A673 (cell line): ENCODE data around the gene TAF7. TPM values are rescaled to one million over a fixed set of nuclear protein-coding genes. Genes with fewer than 3 reads are reported as not detected.

Experiments
- BruUV-seq: library from RNA; stranded (reverse); fragments of 400-500 nt; replicated peaks from 2 replicates; lab custom pipeline; 2021; lab: Mats Ljungman, UMichigan
- CTCF ChIA-PET: fragments of 300-600 bp; sonication (Branson Sonifier 250); formaldehyde crosslinking; loops from one replicate; lab custom pipeline; 2022; ENCODE audit warnings: antibody characterized with exemption; lab: Charles Lee
- POLR2A ChIA-PET: fragments of 300-600 bp; sonication (Branson Sonifier 250); formaldehyde crosslinking; loops from one replicate; lab custom pipeline; 2022; ENCODE audit warnings: antibody characterized with exemption; ENCODE audit not compliant: low non-redundant PET; lab: Charles Lee
- DNase-seq: peaks from one replicate; pipeline ENCODE4 v3.0.0-alpha.2; 2015; ENCODE audit warnings: low spot score
- H3K27ac ChIP-seq: fragments of 200-600 bp; sonication (generic); 2 replicates; pipeline ENCODE4 v1.5.1; 2016; ENCODE audit warnings: mixed run types, low read depth, mild to moderate bottlenecking, mixed read lengths, antibody characterized with exemption, low read length; ENCODE audit not compliant: poor library complexity, severe bottlenecking
- H3K27me3 ChIP-seq: fragments of 200-600 bp; sonication (generic); replicated peaks from 2 replicates; pipeline ENCODE4 v1.6.1; 2017; ENCODE audit warnings: mixed run types, low read depth, mild to moderate bottlenecking, mixed read lengths, antibody characterized with exemption, low read length; ENCODE audit not compliant: insufficient read depth, poor library complexity
- H3K36me3 ChIP-seq: fragments of 200-600 bp; sonication (generic); 2 replicates; pipeline ENCODE4 v1.6.1; 2016; ENCODE audit warnings: mixed run types, mild to moderate bottlenecking, mixed read lengths, antibody characterized with exemption, low read length; ENCODE audit not compliant: insufficient read depth, poor library complexity, severe bottlenecking
- H3K4me1 ChIP-seq: fragments of 200-600 bp; sonication (generic); 2 replicates; pipeline ENCODE4 v1.6.1; 2017; ENCODE audit warnings: mixed run types, mild to moderate bottlenecking, mixed read lengths, antibody characterized with exemption, low read length; ENCODE audit not compliant: insufficient read depth, poor library complexity, severe bottlenecking
- H3K4me3 ChIP-seq: fragments of 200-600 bp; sonication (generic); 2 replicates; pipeline ENCODE4 v1.5.1; 2016; ENCODE audit warnings: low read depth, mixed run types, mild to moderate bottlenecking, mixed read lengths, low read length; ENCODE audit not compliant: poor library complexity, severe bottlenecking
- H3K9me3 ChIP-seq: fragments of 200-600 bp; sonication (generic); 2 replicates; pipeline ENCODE4 v1.6.1; 2016; ENCODE audit warnings: mixed run types, low read depth, mild to moderate bottlenecking, mixed read lengths, antibody characterized with exemption, low read length; ENCODE audit not compliant: poor library complexity, severe bottlenecking
- EZH2 ChIP-seq: fragments of 200-600 bp; sonication (generic); IDR thresholded peaks from 2 replicates; pipeline ENCODE4 v1.6.1; 2017; ENCODE audit warnings: borderline replicate concordance, low read depth, mild to moderate bottlenecking, mixed read lengths, antibody characterized with exemption, low read length; ENCODE audit not compliant: poor library complexity, severe bottlenecking
- intact Hi-C: fragments of 100-400 bp; cut with micrococcal nuclease; formaldehyde crosslinking; loops from one replicate; pipeline ENCODE4 v1.10.0; 2022; ENCODE audit not compliant: unreplicated experiment
- total RNA-seq: library from RNA; stranded (reverse); gene quantifications from 2 replicates; pipeline ENCODE4 v1.2.3, GENCODE V29; 2021
- TF ChIP-seq, protein P1 (sequence below): fragments of 300-800, 200-600 bp; sonication (generic); conservative IDR thresholded peaks from 2 replicates; pipeline ENCODE4 v1.5.1; 2017; ENCODE audit warnings: low read depth, mild to moderate bottlenecking, antibody characterized with exemption, low read length, moderate library complexity, mixed read lengths

TAF7 gene
- total RNA-seq, 1 experiment from 2014 or later = 73.4 TPM

DNA sequence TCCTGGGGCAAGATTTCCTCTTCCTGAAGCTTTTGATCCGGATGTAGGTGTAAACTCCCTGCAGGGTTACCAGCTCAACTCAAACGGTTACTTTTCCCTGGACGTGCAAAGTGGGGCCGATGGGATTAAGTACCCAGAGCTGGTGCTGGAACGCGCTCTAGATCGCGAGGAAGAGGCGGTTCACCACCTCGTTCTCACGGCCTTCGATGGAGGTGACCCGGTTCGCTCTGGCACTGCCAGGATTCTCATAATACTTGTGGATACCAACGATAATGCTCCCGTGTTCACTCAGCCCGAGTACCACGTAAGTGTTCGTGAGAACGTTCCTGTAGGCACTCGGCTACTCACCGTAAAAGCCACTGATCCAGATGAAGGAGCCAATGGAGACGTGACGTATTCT is 35.1 kb upstream of the TAF7 start:
- DNase-seq = no peak
- Histone ChIP-seq H3K9me3 (peaks cover 46% of the 10 kb centered on the region), H3K27ac (no peak overlapping the region), H3K4me3 (no peak overlapping the region), H3K4me1 (no peaks in the 10 kb centered on the region), H3K27me3 (no peaks in the 10 kb centered on the region), H3K36me3 (no peaks in the 10 kb centered on the region)
- intact Hi-C loops = no loop called here
- BruUV-seq = no TSS peak
- POLR2A ChIA-PET = no interaction called here
- CTCF ChIA-PET = no interaction called here
- TF ChIP-seq EZH2 = no peak
- TF ChIP-seq, protein P1, sequence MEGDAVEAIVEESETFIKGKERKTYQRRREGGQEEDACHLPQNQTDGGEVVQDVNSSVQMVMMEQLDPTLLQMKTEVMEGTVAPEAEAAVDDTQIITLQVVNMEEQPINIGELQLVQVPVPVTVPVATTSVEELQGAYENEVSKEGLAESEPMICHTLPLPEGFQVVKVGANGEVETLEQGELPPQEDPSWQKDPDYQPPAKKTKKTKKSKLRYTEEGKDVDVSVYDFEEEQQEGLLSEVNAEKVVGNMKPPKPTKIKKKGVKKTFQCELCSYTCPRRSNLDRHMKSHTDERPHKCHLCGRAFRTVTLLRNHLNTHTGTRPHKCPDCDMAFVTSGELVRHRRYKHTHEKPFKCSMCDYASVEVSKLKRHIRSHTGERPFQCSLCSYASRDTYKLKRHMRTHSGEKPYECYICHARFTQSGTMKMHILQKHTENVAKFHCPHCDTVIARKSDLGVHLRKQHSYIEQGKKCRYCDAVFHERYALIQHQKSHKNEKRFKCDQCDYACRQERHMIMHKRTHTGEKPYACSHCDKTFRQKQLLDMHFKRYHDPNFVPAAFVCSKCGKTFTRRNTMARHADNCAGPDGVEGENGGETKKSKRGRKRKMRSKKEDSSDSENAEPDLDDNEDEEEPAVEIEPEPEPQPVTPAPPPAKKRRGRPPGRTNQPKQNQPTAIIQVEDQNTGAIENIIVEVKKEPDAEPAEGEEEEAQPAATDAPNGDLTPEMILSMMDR = no peak

DNA sequence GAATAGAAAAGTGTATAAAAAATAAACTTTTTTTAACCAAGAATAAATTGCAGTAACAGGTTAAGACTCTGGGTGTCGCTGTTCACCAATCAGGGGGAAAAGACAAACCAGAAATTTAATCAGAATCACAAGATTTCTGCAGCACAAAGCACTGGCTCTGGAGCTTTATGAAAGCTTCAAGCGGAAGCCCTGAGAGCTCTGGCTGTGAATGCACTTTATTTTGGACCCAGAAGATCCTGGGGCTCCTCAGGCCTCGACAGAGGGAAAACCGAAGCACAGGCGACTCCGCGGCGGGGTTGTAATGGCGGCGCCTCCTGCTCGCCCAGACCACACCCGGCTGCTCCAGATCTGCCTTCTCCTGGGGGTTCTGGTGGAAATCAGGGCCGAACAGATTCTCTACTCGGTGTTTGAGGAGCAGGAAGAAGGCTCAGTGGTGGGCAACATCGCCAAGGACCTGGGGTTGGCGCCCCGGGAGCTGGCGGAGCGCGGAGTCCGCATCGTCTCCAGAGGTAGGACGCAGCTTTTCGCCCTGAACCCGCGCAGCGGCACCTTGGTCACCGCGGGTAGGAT is 34.4 kb upstream of the TAF7 start, which contains the start of gene PCDHGA4:
TSS of gene PCDHGA4 (plus strand) at position 122 of the 570 bp plus-strand sequence. CDS start at position 209, 87 bp downstream.
- no peak for TF ChIP-seq EZH2
- TF ChIP-seq, protein P1 = peak; percentile 50
- H3K9me3 ChIP-seq = peaks cover 45% of the 10 kb centered on the region
- no peak for DNase-seq
- no TSS peak for BruUV-seq
- no peak within 1 kb of the TSS for H3K4me3 ChIP-seq
- H3K36me3 ChIP-seq = no peaks in the 10 kb centered on the region
- H3K27ac ChIP-seq = no peak within 1 kb of the TSS
- ChIA-PET CTCF (no interaction called here), POLR2A (no interaction called here)
- no peaks in the 10 kb centered on the region for H3K4me1 ChIP-seq
- intact Hi-C loops = loop anchor here (5.0 kb wide), 1 partner anchor 207 kb away; no protein-coding TSS in a partner anchor
- no peaks in the 10 kb centered on the region for H3K27me3 ChIP-seq

DNA sequence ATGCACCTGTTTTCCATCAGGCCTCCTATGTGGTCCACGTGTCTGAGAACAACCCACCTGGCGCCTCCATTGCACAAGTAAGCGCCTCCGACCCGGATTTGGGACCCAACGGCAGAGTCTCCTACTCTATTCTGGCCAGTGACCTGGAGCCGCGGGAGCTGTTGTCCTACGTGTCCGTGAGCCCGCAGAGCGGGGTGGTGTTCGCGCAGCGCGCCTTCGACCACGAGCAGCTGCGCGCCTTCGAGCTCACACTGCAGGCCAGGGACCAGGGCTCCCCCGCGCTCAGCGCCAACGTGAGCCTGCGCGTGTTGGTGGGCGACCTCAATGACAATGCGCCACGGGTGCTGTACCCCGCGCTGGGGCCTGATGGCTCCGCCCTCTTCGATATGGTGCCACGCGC is 31.0 kb upstream of the TAF7 start:
- ChIA-PET CTCF (interaction anchor here (2.5 kb wide), 1 partner anchor 212 kb away, joined by 12 read pairs; no protein-coding TSS in a partner anchor), POLR2A (no interaction called here)
- no peak overlapping the region for H3K4me3 ChIP-seq
- intact Hi-C loops = loop anchor here (5.0 kb wide), 1 partner anchor 211 kb away; no protein-coding TSS in a partner anchor
- no peaks in the 10 kb centered on the region for H3K4me1 ChIP-seq
- no peak for DNase-seq
- BruUV-seq = no TSS peak
- H3K27ac ChIP-seq = no peak overlapping the region
- no peaks in the 10 kb centered on the region for H3K27me3 ChIP-seq
- H3K36me3 ChIP-seq = no peaks in the 10 kb centered on the region
- TF ChIP-seq EZH2 = no peak
- TF ChIP-seq, protein P1 = no peak
- peaks cover 41% of the 10 kb centered on the region for H3K9me3 ChIP-seq
